Thyroid gland (tissue), 4 donors: ENCODE data around the gene EPS15.

Source experiments
- CTCF ChIP-seq, 6 experiments: fragments of 200-600 bp in 3 of 6; fragments of 450-650 bp in 3 of 6; sonication (generic) in 3 of 6; IDR thresholded peaks; one replicate each; pipeline ENCODE4 v1.5.1; 2016 to 2019; ENCODE audit warnings: antibody characterized with exemption in 6 of 6, mild to moderate bottlenecking in 2 of 6, inconsistent platforms in 1 of 6, moderate library complexity in 1 of 6
- POLR2A ChIP-seq, 2 donors: fragments of 450-650 bp; IDR thresholded peaks; one replicate each; pipeline ENCODE4 v1.6.1; 2017; ENCODE audit warnings: antibody characterized with exemption in 2 of 2, mild to moderate bottlenecking in 2 of 2, moderate library complexity in 1 of 2

GRCh38 chr1:51559501-51559900 lies 40.4 kb upstream of the EPS15 start:
- TF ChIP-seq POLR2A (IDR thresholded peaks at IDR 0.05) = no peak
- TF ChIP-seq CTCF (IDR thresholded peaks at IDR 0.05) = no peak
